Activated CD4-positive, alpha-beta T cell treated with anti-CD3 and anti-CD28 coated beads, Interleukin-2, amount 10 ng/mL, durations not matched to agents 7 days and 5 days (primary cell): ENCODE results near the gene CAPZB. TPM values are rescaled to one million over a fixed set of nuclear protein-coding genes. Genes with fewer than 3 reads are reported as not detected.

Experiments
- CTCF ChIA-PET: fragments of 350-600 bp; sonication (Branson Sonifier 250); formaldehyde crosslinking; loops from one replicate; lab custom pipeline; 2021; ENCODE audit warnings: antibody characterized with exemption; lab: Charles Lee
- POLR2A ChIA-PET: fragments of 350-600 bp; sonication (Branson Sonifier 250); formaldehyde crosslinking; loops from one replicate; lab custom pipeline; 2021; ENCODE audit warnings: antibody characterized with exemption; lab: Charles Lee
- DNase-seq: peaks from one replicate; pipeline ENCODE4 v3.0.0-alpha.2; 2020
- H3K27ac Mint-ChIP-seq: one replicate; pipeline ENCODE4 v1.8.0; 2021; ENCODE audit warnings: mild to moderate bottlenecking, moderate library complexity, mixed read lengths
- H3K27me3 Mint-ChIP-seq: one replicate; pipeline ENCODE4 v1.8.0; 2021; ENCODE audit warnings: mixed read lengths
- H3K36me3 Mint-ChIP-seq: one replicate; pipeline ENCODE4 v1.8.0; 2021; ENCODE audit warnings: low read depth, mixed read lengths
- H3K4me1 Mint-ChIP-seq: one replicate; pipeline ENCODE4 v1.8.0; 2021; ENCODE audit warnings: mixed read lengths
- H3K4me3 Mint-ChIP-seq: one replicate; pipeline ENCODE4 v1.8.0; 2021; ENCODE audit warnings: mild to moderate bottlenecking, moderate library complexity, mixed read lengths
- H3K9me3 Mint-ChIP-seq: one replicate; pipeline ENCODE4 v1.8.0; 2021; ENCODE audit warnings: mixed read lengths
- total RNA-seq, 2 experiments: library from RNA; stranded (reverse); gene quantifications; one replicate each; pipeline ENCODE4 v1.2.3, GENCODE V29; 2021

CAPZB gene
- total RNA-seq, 2 experiments from 2014 or later, result 529 to 567 TPM

DNA sequence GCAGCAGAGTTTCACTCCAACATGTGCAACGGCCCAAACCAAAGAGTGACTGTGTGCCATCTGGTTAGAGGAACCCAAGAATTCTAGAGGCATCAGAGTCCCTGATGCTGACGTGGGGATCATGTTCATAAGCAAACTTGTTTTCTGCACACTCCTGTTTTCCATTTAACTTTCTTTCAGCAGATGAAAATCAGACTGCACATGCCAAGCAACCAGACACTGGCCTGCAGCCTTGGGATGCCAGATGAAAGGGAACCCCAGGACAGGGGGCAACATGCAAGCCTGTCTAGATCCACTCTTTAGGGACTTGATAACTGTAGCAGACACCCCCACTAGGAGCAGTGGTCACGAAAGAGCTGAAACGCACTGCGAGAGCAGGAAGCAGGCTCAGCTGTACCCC is 116.4 kb downstream of the CAPZB start:
- Mint-ChIP-seq H3K4me1 (peaks cover 6% of the 10 kb centered on the region), H3K27me3 (no peaks in the 10 kb centered on the region), H3K4me3 (no peak overlapping the region), H3K36me3 (peaks cover 9% of the 10 kb centered on the region), H3K27ac (no peak overlapping the region), H3K9me3 (no peaks in the 10 kb centered on the region)
- ChIA-PET POLR2A (no interaction called here), CTCF (interaction anchor here (0.6 to 1.7 kb wide), 2 partner anchors 14 to 428 kb away, joined by 3 to 5 read pairs; no protein-coding TSS in a partner anchor)
- DNase-seq, result no peak

DNA sequence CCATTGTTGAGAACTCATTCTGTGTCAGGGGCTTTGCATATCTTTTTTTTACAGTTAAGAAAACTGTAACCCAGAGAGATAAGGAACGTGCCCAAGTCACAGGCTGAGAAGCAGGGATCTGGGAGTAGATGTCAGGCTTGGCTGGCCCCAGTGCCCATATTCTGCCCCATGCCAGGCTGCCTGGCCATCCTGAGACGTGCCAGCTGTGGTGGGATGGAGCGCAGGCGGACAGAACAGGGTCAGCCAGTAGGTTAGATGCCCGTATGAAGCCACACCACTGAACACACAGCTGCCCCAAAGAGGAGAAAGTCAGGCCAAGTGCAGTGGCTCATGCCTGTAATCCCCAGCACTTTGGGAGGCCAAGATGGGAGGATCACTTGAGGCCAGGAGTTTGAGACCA is 117.3 kb downstream of the CAPZB start:
- CTCF ChIA-PET, result interaction anchor here (0.6 to 1.7 kb wide), 3 partner anchors 15 to 427 kb away, joined by 3 to 5 read pairs (median 4); no protein-coding TSS in a partner anchor
- POLR2A ChIA-PET, result interaction anchor here (0.6 kb wide), 1 partner anchor 112 kb away, joined by 4 read pairs; no protein-coding TSS in a partner anchor

DNA sequence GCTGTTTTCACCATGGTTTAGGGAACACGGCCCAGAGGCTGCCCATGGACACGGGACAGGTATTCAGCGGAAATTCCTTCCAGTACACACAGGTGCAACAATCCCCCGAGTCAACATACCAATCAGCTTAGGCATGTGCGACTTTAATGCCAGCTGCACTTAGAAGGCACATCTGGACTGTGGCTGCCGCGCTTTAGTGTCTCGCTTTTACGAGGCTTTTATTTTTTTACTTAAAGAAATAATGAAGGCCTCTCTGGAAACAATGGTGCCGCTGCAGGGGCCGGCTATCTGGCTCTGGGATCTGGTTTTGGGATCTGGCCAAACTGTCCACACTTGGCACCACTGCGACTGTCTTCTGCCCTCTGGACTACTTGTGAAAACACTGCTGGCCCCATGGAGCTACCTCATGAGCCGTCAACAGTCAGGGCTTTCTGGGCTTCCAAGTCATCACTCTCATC is 117.7 kb downstream of the CAPZB start:
- POLR2A ChIA-PET, result interaction anchor here (0.6 kb wide), 1 partner anchor 112 kb away, joined by 4 read pairs; no protein-coding TSS in a partner anchor

More for the DNA sequence above, 117.3 kb downstream of the CAPZB start:
- Mint-ChIP-seq H3K4me3 (no peak overlapping the region), H3K36me3 (peaks cover 12% of the 10 kb centered on the region), H3K4me1 (peaks cover 11% of the 10 kb centered on the region), H3K9me3 (no peaks in the 10 kb centered on the region), H3K27me3 (no peaks in the 10 kb centered on the region), H3K27ac (no peak overlapping the region)
- no peak for DNase-seq

DNA sequence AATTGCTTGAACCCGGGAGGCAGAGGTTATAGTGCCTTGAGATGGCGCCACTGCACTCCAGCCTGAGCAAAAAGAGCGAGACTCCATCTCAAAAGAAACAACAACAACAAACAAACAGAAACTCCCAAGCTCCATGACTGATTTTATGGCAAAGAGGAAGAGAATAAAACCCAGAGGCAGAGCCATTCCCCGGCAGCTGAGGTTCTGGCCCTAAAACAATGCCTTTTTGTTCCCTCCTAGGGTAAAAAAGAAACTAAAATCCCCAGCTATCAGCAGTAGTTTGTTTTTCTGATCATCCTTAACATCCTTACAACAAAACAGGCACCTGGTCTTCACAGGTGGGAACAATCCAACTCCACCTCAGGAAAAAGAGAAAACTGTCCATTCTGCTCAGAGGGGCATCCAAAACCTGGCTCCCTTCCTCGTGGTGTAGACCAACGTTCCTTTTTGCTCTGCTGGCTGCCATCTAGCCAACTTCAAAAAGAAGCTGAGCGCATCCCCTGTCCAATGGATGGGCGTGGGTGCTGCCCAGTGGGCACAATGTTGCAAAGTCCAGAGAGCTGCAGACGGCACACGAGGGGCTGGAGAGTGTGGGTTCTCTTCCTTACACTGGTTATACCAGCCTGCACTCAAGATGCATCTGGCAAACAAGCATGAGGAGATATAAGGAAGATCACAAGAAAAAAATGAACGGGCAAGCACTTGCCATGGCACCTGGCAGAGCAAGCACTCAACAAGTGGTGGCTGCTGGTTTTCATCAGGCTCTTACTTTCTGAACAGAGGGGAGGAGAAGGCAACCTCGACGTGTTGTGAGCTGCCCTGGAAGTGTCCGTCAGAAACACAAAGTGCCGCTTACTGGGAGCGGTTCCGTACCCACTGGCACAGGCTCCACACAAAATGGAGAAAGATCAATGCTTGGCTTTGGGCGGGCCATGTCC is 118.5 kb downstream of the CAPZB start:
- H3K27ac Mint-ChIP-seq, result peak overlapping the region; percentile 50
- H3K9me3 Mint-ChIP-seq, result no peaks in the 10 kb centered on the region
- ChIA-PET POLR2A (interaction anchor here (0.6 kb wide), 1 partner anchor 111 kb away, joined by 4 read pairs; no protein-coding TSS in a partner anchor), CTCF (interaction anchor here (0.6 kb wide), 1 partner anchor 1802 kb away, joined by 3 read pairs; no protein-coding TSS in a partner anchor)
- peaks cover 8% of the 10 kb centered on the region for H3K36me3 Mint-ChIP-seq
- H3K4me1 Mint-ChIP-seq, result peaks cover 16% of the 10 kb centered on the region
- DNase-seq, result no peak
- no peaks in the 10 kb centered on the region for H3K27me3 Mint-ChIP-seq
- no peak overlapping the region for H3K4me3 Mint-ChIP-seq

More for the DNA sequence above, 117.7 kb downstream of the CAPZB start:
- peaks cover 15% of the 10 kb centered on the region for H3K4me1 Mint-ChIP-seq
- no peaks in the 10 kb centered on the region for H3K9me3 Mint-ChIP-seq
- no peak overlapping the region for H3K27ac Mint-ChIP-seq
- no peak for DNase-seq
- H3K4me3 Mint-ChIP-seq, result no peak overlapping the region
- peaks cover 14% of the 10 kb centered on the region for H3K36me3 Mint-ChIP-seq
- H3K27me3 Mint-ChIP-seq, result no peaks in the 10 kb centered on the region
- CTCF ChIA-PET, result interaction anchor here (0.6 to 1.7 kb wide), 2 partner anchors 16 to 94 kb away, joined by 4 to 5 read pairs; no protein-coding TSS in a partner anchor

DNA sequence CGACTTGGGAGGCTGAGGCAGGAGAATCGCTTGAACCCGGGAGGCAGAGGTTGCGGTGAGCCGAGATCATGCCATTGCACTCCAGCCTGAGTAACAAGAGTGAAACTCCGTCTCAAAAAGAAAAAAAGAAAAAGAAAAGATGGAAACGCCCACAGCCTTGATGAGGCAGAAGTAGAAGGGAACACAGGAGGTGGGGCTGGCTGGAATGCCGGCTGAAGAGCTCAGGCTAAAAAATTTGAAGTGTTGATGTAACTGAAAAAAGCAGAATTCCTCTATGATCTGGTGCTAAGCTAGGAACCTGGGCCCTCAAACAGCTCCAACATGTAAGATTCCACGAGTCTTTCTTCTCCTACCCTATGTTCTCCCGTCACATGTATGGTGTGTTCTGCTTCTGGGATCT is 119.6 kb downstream of the CAPZB start:
- H3K9me3 Mint-ChIP-seq, result no peaks in the 10 kb centered on the region
- peaks cover 8% of the 10 kb centered on the region for H3K36me3 Mint-ChIP-seq
- ChIA-PET POLR2A (interaction anchor here (0.7 kb wide), 1 partner anchor 77 kb away, joined by 9 read pairs; no protein-coding TSS in a partner anchor), CTCF (no interaction called here)
- no peak for DNase-seq
- peaks cover 25% of the 10 kb centered on the region for H3K4me1 Mint-ChIP-seq
- no peaks in the 10 kb centered on the region for H3K27me3 Mint-ChIP-seq
- no peak overlapping the region for H3K27ac Mint-ChIP-seq
- no peak overlapping the region for H3K4me3 Mint-ChIP-seq

DNA sequence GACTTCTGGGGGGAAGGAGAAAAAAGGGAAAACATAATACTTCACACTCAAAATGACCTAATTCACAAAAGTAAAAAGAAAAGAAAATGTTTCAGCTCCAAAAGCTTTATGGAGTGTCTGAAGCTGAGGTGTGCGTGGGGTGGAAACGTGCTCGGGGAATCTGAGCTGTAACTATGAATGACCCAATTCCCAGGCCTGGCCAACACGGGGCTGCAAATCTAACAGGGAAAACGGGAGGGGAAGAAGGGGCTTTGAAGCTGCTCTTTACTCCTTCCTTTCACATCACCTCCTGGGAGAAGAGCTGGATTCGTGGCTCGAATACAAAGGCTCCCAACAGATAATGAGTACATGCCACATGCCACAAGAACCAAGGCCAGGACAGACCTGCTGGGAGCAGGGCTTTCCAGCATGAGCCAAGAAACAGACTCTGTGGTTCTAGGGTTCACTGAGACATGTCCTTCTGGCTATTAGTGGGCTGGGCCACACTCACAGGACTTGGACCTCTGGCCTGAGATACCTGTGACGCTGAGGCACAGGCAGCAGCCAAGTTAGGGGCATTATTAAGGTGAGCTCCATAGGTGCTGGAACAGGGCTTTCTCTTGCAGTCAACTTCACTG is 121.7 kb downstream of the CAPZB start:
- Mint-ChIP-seq H3K4me1 (peaks cover 40% of the 10 kb centered on the region), H3K27me3 (no peaks in the 10 kb centered on the region), H3K36me3 (peaks cover 10% of the 10 kb centered on the region), H3K9me3 (no peaks in the 10 kb centered on the region), H3K4me3 (no peak overlapping the region), H3K27ac (peak overlapping the region; percentile 13)
- ChIA-PET CTCF (interaction anchor here (0.6 to 1.2 kb wide), 2 partner anchors 27 to 70 kb away, joined by 3 to 4 read pairs; no protein-coding TSS in a partner anchor), POLR2A (no interaction called here)
- DNase-seq, result no peak

DNA sequence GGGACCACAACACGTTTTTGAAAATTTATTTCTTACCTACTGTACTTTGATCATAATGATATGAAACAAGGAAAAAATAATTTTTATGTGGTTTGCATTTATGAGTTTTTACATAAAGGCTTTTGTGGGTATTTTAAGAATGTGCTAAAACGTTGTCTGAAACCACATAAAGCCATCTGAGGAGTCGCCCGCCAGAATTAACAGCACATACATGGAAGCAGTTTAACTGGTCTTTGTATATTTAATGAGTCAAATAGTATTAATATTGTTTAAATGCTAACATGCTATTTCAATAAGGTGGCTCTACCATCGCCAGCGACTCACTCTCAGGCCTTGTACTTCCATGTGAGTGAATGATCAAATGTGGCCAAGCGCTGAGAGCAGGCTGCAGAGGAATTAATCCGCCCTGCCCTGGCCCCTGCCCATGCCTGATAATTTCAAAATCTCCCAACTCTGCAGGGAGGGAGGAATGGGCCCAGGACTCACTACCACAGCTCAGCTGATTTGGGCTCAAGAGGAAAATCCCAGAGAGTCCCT is 123.7 kb downstream of the CAPZB start:
- ChIA-PET POLR2A (no interaction called here), CTCF (no interaction called here)
- Mint-ChIP-seq H3K27ac (no peak overlapping the region), H3K27me3 (no peaks in the 10 kb centered on the region), H3K4me3 (no peak overlapping the region), H3K36me3 (peaks cover 11% of the 10 kb centered on the region), H3K9me3 (no peaks in the 10 kb centered on the region), H3K4me1 (peaks cover 34% of the 10 kb centered on the region)
- DNase-seq, result no peak

DNA sequence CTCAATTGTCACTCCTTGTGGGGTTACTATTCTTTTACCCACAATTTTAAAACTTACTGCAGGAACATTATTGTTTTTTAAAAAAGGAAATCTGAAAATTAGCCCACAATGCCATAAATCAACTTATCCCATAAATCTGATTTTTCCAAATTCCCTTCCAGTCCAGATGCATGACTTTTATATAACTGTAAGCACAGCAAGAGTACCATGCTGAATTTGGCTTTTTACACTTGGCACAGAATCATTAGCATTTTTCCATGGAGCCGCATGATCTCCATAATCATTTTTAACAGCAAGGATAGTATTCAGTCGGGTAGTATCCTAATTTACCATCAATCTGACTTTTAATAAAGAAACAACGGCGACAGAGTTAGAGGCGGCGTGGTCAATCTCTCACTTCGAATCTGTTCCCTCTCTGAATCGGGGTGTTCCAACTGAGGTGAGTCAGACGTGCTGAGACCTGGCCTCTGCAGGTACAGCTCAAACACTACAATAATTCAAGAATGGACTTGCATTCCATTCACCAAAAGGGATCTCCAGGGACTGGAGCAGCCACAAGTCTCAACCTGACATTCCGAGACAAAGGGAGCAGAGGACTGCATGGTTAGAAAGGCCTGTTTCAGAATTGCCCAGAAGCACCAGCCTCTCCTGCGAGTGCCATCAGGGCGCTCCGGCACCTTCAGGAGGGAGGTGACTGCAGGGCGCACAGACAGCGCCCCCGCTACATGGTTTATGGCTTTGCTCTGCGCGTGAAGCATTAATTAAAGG is 124.3 kb downstream of the CAPZB start:
- POLR2A ChIA-PET, result no interaction called here
- CTCF ChIA-PET, result no interaction called here
- H3K9me3 Mint-ChIP-seq, result no peaks in the 10 kb centered on the region
- peaks cover 34% of the 10 kb centered on the region for H3K4me1 Mint-ChIP-seq
- DNase-seq, result no peak
- no peaks in the 10 kb centered on the region for H3K27me3 Mint-ChIP-seq
- peaks cover 15% of the 10 kb centered on the region for H3K36me3 Mint-ChIP-seq
- peak overlapping the region; percentile 20 for H3K27ac Mint-ChIP-seq
- H3K4me3 Mint-ChIP-seq, result no peak overlapping the region

DNA sequence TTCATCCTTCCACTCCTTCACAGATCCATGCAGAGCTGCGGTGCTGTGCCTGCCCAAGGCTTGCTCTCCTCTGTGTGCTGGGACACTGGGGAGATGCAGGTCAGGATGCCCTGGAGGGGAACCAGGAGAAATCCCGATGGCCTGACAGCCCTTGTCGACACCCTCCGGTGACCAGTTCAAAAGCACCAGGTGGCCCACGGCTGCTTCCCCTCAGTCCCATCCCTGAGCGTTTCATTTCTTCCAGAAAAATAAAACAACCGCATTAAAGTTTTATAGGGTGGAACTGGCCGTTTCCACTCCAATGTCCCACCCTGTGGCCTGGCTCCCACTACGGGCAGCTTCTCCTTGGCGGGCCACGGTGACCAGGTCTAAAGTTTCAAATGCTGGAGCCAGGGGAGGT is 124.9 kb downstream of the CAPZB start:
- no peak for DNase-seq
- H3K36me3 Mint-ChIP-seq, result peaks cover 18% of the 10 kb centered on the region
- ChIA-PET CTCF (no interaction called here), POLR2A (no interaction called here)
- peaks cover 34% of the 10 kb centered on the region for H3K4me1 Mint-ChIP-seq
- no peak overlapping the region for H3K27ac Mint-ChIP-seq
- no peaks in the 10 kb centered on the region for H3K9me3 Mint-ChIP-seq
- no peak overlapping the region for H3K4me3 Mint-ChIP-seq
- no peaks in the 10 kb centered on the region for H3K27me3 Mint-ChIP-seq

DNA sequence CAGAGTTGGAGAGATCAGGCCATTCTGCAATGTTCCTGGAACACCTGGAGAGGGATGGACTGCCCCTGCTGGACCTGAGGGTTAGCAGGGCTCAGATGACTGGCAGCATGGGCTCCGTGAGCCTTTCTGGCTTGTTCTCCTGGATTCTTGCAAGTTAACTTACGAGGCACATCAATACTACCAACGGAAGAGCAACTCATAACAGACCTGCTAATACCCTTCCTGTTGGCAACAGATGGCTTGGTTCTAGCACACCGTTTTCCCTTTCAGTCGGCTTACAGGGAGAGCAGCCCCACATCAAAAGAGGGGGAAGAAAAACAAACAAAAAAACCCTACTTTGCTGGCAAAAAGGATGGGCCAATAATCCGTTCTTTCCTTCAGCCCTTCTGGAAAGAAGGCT is 125.3 kb downstream of the CAPZB start:
- Mint-ChIP-seq H3K4me3 (no peak overlapping the region), H3K27ac (peak overlapping the region; percentile 72)

DNA sequence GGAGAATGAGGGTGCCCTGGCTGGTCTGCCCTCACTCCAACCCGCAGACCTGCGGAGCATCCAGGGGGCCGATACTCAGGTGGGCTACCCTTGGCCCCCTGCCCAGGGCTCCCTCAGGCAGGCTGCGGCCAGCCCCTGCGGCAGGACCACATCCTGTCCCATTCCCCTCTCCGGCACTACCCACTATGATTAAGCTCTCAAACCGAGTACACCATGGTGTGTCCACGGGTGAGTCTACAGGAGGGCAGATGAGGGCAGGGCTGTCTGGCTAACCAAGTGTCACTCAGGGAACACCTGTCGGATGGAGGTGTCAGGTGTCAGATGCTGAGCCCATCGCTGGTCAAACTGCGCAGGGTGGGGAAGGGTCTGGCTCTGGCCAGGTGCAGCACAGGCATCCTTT is 126.0 kb downstream of the CAPZB start:
- DNase-seq, result no peak
- CTCF ChIA-PET, result interaction anchor here (0.6 to 1.6 kb wide), 3 partner anchors 15 to 45 kb away, joined by 3 read pairs; no protein-coding TSS in a partner anchor
- Mint-ChIP-seq H3K4me1 (peaks cover 34% of the 10 kb centered on the region), H3K9me3 (no peaks in the 10 kb centered on the region), H3K27ac (peak overlapping the region; percentile 72), H3K36me3 (peaks cover 19% of the 10 kb centered on the region), H3K4me3 (no peak overlapping the region), H3K27me3 (no peaks in the 10 kb centered on the region)
- POLR2A ChIA-PET, result no interaction called here

More for the DNA sequence above, 125.3 kb downstream of the CAPZB start:
- Mint-ChIP-seq H3K27me3 (no peaks in the 10 kb centered on the region), H3K9me3 (no peaks in the 10 kb centered on the region), H3K4me1 (peaks cover 34% of the 10 kb centered on the region), H3K36me3 (peaks cover 19% of the 10 kb centered on the region)
- DNase-seq, result peak; percentile 22
- ChIA-PET CTCF (interaction anchor here (1.6 kb wide), 1 partner anchor 18 kb away, joined by 3 read pairs; no protein-coding TSS in a partner anchor), POLR2A (no interaction called here)
